Right lobe of liver (tissue), 6 donors: ENCODE measurements around the gene CEP112. TPM values are rescaled to one million over a fixed set of nuclear protein-coding genes. Genes with fewer than 3 reads are reported as not detected.

Experiments
- ATAC-seq, 4 donors: fragments of 200-7000 bp; cut with Tn5 transposase; one replicate each; pipeline ENCODE4 v1.9.1; 2020; ENCODE audit warnings: mild to moderate bottlenecking in 4 of 4, moderate library complexity in 4 of 4
- DNase-seq, 3 donors: peaks; one replicate each; pipeline ENCODE4 v3.0.0-alpha.2; 2020
- H3K27ac ChIP-seq, 3 donors: fragments of 200-600 bp; one replicate each; pipeline ENCODE4 v1.8.0; 2022
- H3K27me3 ChIP-seq, 2 donors: fragments of 200-600 bp; one replicate each; pipeline ENCODE4 v1.8.0; 2022
- H3K36me3 ChIP-seq, 4 donors: fragments of 200-600 bp; sonication (generic) in 1 of 4; one replicate each; pipeline versions ENCODE4 v1.5.1 to v1.8.0; 2017 to 2022; ENCODE audit warnings: control low read depth in 1 of 4
- H3K4me1 ChIP-seq, 4 donors: fragments of 200-600 bp; sonication (generic) in 1 of 4; one replicate each; pipeline versions ENCODE4 v1.5.1 to v1.8.0; 2017 to 2022; ENCODE audit warnings: control low read depth in 1 of 4
- H3K4me3 ChIP-seq, 3 donors: fragments of 200-600 bp; one replicate each; pipeline ENCODE4 v1.8.0; 2022
- H3K9me3 ChIP-seq, 4 donors: fragments of 200-600 bp; sonication (generic) in 1 of 4; one replicate each; pipeline versions ENCODE4 v1.5.1 to v1.8.0; 2017 to 2022; ENCODE audit warnings: control low read depth in 1 of 4
- POLR2A ChIP-seq: fragments of 450-650 bp; IDR thresholded peaks from one replicate; pipeline ENCODE4 v1.6.1; 2017; ENCODE audit warnings: antibody characterized with exemption, mild to moderate bottlenecking
- WGBS: methylation state at CpG from one replicate; pipeline ENCODE4 v1.1.6; 2018; ENCODE audit warnings: low coverage, low lambda C conversion rate; ENCODE audit not compliant: insufficient coverage; ENCODE audit errors: missing lambda C conversion rate; 5-methylcytosine and 5-hydroxymethylcytosine counted together
- intact Hi-C, 2 donors: fragments of 100-400 bp; cut with DNase I; formaldehyde crosslinking; loops; one replicate each; pipeline versions ENCODE4 v1.11.2 to v1.14.1; 2022
- total RNA-seq, 6 experiments: library from RNA; depleted of rRNA in 2 of 6; stranded (reverse); fragments of >200 nt in 2 of 6; fragmentation: NEBNext Ultra II Directional in 3 of 6; extraction: Animal tissue kit (Norgen Biotek cat#: 25700) in 3 of 6; gene quantifications; one replicate each; pipeline versions ENCODE4 v1.1.0 to v1.2.4, GENCODE V29; 2016 to 2023
- TF ChIP-seq, protein P1 (sequence below), 4 donors: fragments of 200-600 bp in 3 of 4; fragments of 450-650 bp in 1 of 4; IDR thresholded peaks; one replicate each; pipeline versions ENCODE4 v1.5.1 to v1.8.0; 2016 to 2022; ENCODE audit warnings: antibody characterized with exemption in 4 of 4, mild to moderate bottlenecking in 2 of 4
- donor health status: DM: no; HTN: yes; CAD: no.
- donor health status: DM: no; HTN: no; CAD: no.
- donor health status: DM: no; HTN: no; CAD: no.
- donor health status: DM: no; HTN: yes; CAD: no.
- donor health status: DM: no; HTN: yes; CAD: no.

The CEP112 gene
- total RNA-seq, 6 experiments from 2014 or later, result 2.2 to 4.6 (median 3.9) TPM

- H3K27ac ChIP-seq, result no peak overlapping the region
- H3K4me3 ChIP-seq, result no peak overlapping the region
- no peaks in the 10 kb centered on the region for H3K27me3 ChIP-seq
- no peaks in the 10 kb centered on the region for H3K36me3 ChIP-seq
- no peaks in the 10 kb centered on the region for H3K4me1 ChIP-seq
- intact Hi-C loops, result no loop called here
- TF ChIP-seq, protein P1, sequence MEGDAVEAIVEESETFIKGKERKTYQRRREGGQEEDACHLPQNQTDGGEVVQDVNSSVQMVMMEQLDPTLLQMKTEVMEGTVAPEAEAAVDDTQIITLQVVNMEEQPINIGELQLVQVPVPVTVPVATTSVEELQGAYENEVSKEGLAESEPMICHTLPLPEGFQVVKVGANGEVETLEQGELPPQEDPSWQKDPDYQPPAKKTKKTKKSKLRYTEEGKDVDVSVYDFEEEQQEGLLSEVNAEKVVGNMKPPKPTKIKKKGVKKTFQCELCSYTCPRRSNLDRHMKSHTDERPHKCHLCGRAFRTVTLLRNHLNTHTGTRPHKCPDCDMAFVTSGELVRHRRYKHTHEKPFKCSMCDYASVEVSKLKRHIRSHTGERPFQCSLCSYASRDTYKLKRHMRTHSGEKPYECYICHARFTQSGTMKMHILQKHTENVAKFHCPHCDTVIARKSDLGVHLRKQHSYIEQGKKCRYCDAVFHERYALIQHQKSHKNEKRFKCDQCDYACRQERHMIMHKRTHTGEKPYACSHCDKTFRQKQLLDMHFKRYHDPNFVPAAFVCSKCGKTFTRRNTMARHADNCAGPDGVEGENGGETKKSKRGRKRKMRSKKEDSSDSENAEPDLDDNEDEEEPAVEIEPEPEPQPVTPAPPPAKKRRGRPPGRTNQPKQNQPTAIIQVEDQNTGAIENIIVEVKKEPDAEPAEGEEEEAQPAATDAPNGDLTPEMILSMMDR (IDR thresholded peaks at IDR 0.05), result no peak
- no peak for TF ChIP-seq POLR2A
- DNase-seq (no peak), ATAC-seq (no peak)
- no peaks in the 10 kb centered on the region for H3K9me3 ChIP-seq
- 51% methylated on average over 3 of the region's 3 CpGs for WGBS
Measured at GRCh38 chr17:65679165-65679845, 512.6 kb downstream of the CEP112 start.

DNA sequence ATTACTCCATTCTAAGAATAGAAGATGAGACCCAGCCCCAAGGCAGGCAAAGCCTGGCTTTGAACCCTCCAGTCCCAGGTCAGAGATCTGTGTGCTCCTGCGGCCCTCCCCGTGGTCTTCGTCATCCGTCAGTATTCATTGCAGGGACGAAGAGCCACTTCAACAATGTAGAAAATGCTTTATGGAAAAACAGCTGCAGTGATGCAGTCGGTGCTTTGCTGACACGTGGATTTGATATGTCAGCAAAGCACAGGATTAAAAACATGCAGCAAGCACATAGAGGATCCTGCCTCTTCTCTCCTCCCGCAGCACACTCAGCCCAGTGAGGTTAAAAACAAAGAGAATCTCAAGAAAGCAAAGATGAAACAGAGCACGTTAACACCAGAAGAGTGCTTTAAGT lies 513.4 kb downstream of the CEP112 start:
- intact Hi-C loops, result no loop called here

GRCh38 chr17:65677932-65678331 lies 514.0 kb downstream of the CEP112 start:
- TF ChIP-seq, protein P1 (IDR thresholded peaks at IDR 0.05), result no peak
- no peak for TF ChIP-seq POLR2A
- DNase-seq (no peak), ATAC-seq (no peak)
- no peak overlapping the region for H3K4me3 ChIP-seq
- H3K27me3 ChIP-seq, result no peaks in the 10 kb centered on the region
- no peaks in the 10 kb centered on the region for H3K9me3 ChIP-seq
- intact Hi-C loops, result no loop called here
- H3K4me1 ChIP-seq, result no peaks in the 10 kb centered on the region
- no peak overlapping the region for H3K27ac ChIP-seq
- WGBS, result 68% methylated on average over 2 of the region's 2 CpGs
- H3K36me3 ChIP-seq, result no peaks in the 10 kb centered on the region

More for the DNA sequence above, 513.4 kb downstream of the CEP112 start:
- H3K27ac ChIP-seq, result no peak overlapping the region
- no peaks in the 10 kb centered on the region for H3K4me1 ChIP-seq
- no peak overlapping the region for H3K4me3 ChIP-seq
- DNase-seq (no peak), ATAC-seq (no peak)
- TF ChIP-seq, protein P1 (IDR thresholded peaks at IDR 0.05), result no peak
- TF ChIP-seq POLR2A, result no peak
- no peaks in the 10 kb centered on the region for H3K9me3 ChIP-seq
- WGBS, result 76% methylated on average over 9 of the region's 9 CpGs
- H3K36me3 ChIP-seq, result no peaks in the 10 kb centered on the region
- H3K27me3 ChIP-seq, result no peaks in the 10 kb centered on the region

DNA sequence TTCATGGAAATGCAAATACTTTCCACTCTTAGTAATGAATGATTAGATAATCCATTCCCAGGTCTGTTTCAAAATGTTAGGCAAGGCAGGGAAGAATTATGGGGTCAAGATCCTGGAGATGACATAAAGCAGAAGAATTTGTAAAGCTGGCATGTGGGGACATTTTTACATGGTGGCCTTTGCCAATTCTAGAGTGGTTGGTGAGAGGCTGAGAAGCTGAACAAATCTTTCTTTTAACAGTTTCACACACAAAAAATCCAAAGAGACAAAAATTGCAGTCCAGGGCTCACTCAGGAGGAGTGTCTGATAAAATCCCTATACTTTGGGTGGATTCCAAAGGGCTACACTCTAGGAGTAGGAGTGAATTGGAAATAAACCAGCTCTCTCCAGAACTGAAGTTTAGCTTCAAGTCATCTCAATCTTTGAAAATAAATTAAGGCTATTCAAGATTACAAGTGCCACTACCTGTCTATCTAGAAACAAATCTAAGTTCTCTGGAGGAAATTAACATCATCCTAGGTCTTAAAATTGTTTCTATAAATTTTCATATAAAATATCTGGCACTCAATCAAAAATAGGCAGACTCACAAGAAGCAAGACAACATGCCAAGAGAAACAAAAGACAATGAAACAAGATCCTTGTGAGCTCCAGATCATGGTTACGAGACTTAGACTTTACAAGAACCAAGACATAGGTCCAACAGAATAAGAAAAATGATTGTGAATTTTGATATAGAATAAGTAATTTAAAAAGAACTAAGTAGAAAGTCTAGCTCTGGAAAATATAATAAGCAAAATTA lies 517.5 kb downstream of the CEP112 start:
- Histone ChIP-seq H3K9me3 (no peaks in the 10 kb centered on the region), H3K36me3 (no peaks in the 10 kb centered on the region), H3K27me3 (no peaks in the 10 kb centered on the region), H3K27ac (no peak overlapping the region), H3K4me1 (no peaks in the 10 kb centered on the region), H3K4me3 (no peak overlapping the region)
- no peak for DNase-seq
- TF ChIP-seq, protein P1 (IDR thresholded peaks at IDR 0.05), result no peak
- no peak for TF ChIP-seq POLR2A
- intact Hi-C loops, result no loop called here
- no peak for ATAC-seq
- 86% methylated on average over 1 of the region's 1 CpG for WGBS
